HEK293T (cell line): ENCODE measurements around the gene PGAP1.

Experiments
- CTCF ChIA-PET: fragments of 350-600 bp; formaldehyde crosslinking; extraction: SDS; loops from one replicate; lab custom pipeline; 2021; ENCODE audit warnings: antibody characterized with exemption, inconsistent platforms; lab: Yijun Ruan, JAX
- POLR2A ChIA-PET: fragments of 350-600 bp; formaldehyde crosslinking; extraction: SDS; loops from one replicate; lab custom pipeline; 2020; ENCODE audit warnings: antibody characterized with exemption, inconsistent platforms; lab: Yijun Ruan, JAX
- DNase-seq: peaks from one replicate; pipeline ENCODE4 v3.0.0; 2012; ENCODE audit warnings: mixed read lengths; ENCODE audit errors: extremely low spot score
- ARNT ChIP-seq: fragments of 450-650 bp; IDR thresholded peaks from 2 replicates; pipeline ENCODE4 v1.6.1; 2017; ENCODE audit warnings: mild to moderate bottlenecking
- BHLHE40 ChIP-seq: fragments of 450-650 bp; IDR thresholded peaks from 2 replicates; pipeline ENCODE4 v1.6.1; 2016; ENCODE audit warnings: mild to moderate bottlenecking, moderate library complexity, borderline replicate concordance
- CTBP1 ChIP-seq: fragments of 450-650 bp; IDR thresholded peaks from 2 replicates; pipeline ENCODE4 v1.6.1; 2016; ENCODE audit warnings: borderline replicate concordance
- ELF4 ChIP-seq: fragments of 450-650 bp; IDR thresholded peaks from 2 replicates; pipeline ENCODE4 v1.6.1; 2017; ENCODE audit warnings: antibody characterized with exemption
- FOXA1 ChIP-seq: fragments of 450-650 bp; IDR thresholded peaks from 2 replicates; pipeline ENCODE4 v1.6.1; 2016; ENCODE audit warnings: mild to moderate bottlenecking
- FOXK2 ChIP-seq: fragments of 450-650 bp; IDR thresholded peaks from 2 replicates; pipeline ENCODE4 v1.6.1; 2016; ENCODE audit warnings: mild to moderate bottlenecking
- FOXM1 ChIP-seq: fragments of 450-650 bp; IDR thresholded peaks from 2 replicates; pipeline ENCODE4 v1.6.1; 2017; ENCODE audit warnings: mild to moderate bottlenecking, borderline replicate concordance
- HDGF ChIP-seq: fragments of 450-650 bp; IDR thresholded peaks from 2 replicates; pipeline ENCODE4 v1.6.1; 2017; ENCODE audit warnings: antibody characterized with exemption, borderline replicate concordance
- L3MBTL2 ChIP-seq: fragments of 450-650 bp; conservative IDR thresholded peaks from 2 replicates; pipeline ENCODE4 v1.6.1; 2016; ENCODE audit warnings: mild to moderate bottlenecking
- LEF1 ChIP-seq: fragments of 450-650 bp; IDR thresholded peaks from 2 replicates; pipeline ENCODE4 v1.6.1; 2017; ENCODE audit warnings: mild to moderate bottlenecking, borderline replicate concordance
- NFRKB ChIP-seq: fragments of 450-650 bp; IDR thresholded peaks from 2 replicates; pipeline ENCODE4 v1.6.1; 2016; ENCODE audit warnings: mild to moderate bottlenecking, moderate library complexity
- PKNOX1 ChIP-seq: fragments of 450-650 bp; IDR thresholded peaks from 2 replicates; pipeline ENCODE4 v1.6.1; 2016
- SP1 ChIP-seq: fragments of 450-650 bp; IDR thresholded peaks from 2 replicates; pipeline ENCODE4 v1.6.1; 2017
- SUZ12 ChIP-seq: fragments of 450-650 bp; IDR thresholded peaks from 2 replicates; pipeline ENCODE4 v1.6.1; 2016; ENCODE audit warnings: mild to moderate bottlenecking
- TARDBP ChIP-seq: fragments of 450-650 bp; IDR thresholded peaks from 2 replicates; pipeline ENCODE4 v1.6.1; 2016
- ZNF384 ChIP-seq: fragments of 450-650 bp; IDR thresholded peaks from 2 replicates; pipeline ENCODE4 v1.6.1; 2016

PGAP1 gene

GRCh38 chr2:196900843-196901242 lies 25.7 kb downstream of the PGAP1 start:
- DNase-seq: no peak
- ChIA-PET POLR2A (no interaction called here), CTCF (no interaction called here)
- no peak for TF ChIP-seq ZNF384
- no peak for TF ChIP-seq SP1
- no peak for TF ChIP-seq PKNOX1

- TF ChIP-seq L3MBTL2 (no peak), TARDBP (no peak), ARNT (no peak), SUZ12 (no peak), ZNF384 (no peak), FOXA1 (no peak), FOXK2 (no peak), BHLHE40 (no peak), CTBP1 (no peak), FOXM1 (no peak), LEF1 (no peak), PKNOX1 (no peak), NFRKB (no peak), ELF4 (no peak), HDGF (no peak), SP1 (no peak)
- no peak for DNase-seq
- POLR2A ChIA-PET: no interaction called here
- CTCF ChIA-PET: no interaction called here
Observed at GRCh38 chr2:196899976-196900375, 26.5 kb downstream of the PGAP1 start.

- TF ChIP-seq CTBP1 (no peak), ELF4 (no peak), PKNOX1 (no peak), FOXK2 (no peak), SP1 (no peak), TARDBP (no peak), ARNT (no peak), NFRKB (no peak), FOXA1 (no peak), HDGF (no peak), LEF1 (no peak), SUZ12 (no peak), BHLHE40 (no peak), FOXM1 (no peak)
- DNase-seq: no peak
- POLR2A ChIA-PET: no interaction called here
- CTCF ChIA-PET: no interaction called here
Observed at GRCh38 chr2:196891136-196891535, 35.4 kb downstream of the PGAP1 start.

- TF ChIP-seq SUZ12: no peak
- TF ChIP-seq L3MBTL2: no peak
- no peak for TF ChIP-seq NFRKB
- no peak for TF ChIP-seq TARDBP
- TF ChIP-seq ARNT: no peak
- no peak for TF ChIP-seq SP1
- TF ChIP-seq ELF4: no peak
- no peak for TF ChIP-seq HDGF
- TF ChIP-seq LEF1: no peak
- no peak for TF ChIP-seq BHLHE40
- no peak for TF ChIP-seq FOXA1
- TF ChIP-seq ZNF384: no peak
- TF ChIP-seq FOXM1: no peak
- CTCF ChIA-PET: no interaction called here
- no peak for DNase-seq
- POLR2A ChIA-PET: no interaction called here
Observed at GRCh38 chr2:196887431-196887830, 39.1 kb downstream of the PGAP1 start.

- no peak for TF ChIP-seq FOXM1
- no peak for TF ChIP-seq ELF4
- no peak for TF ChIP-seq SUZ12
- TF ChIP-seq FOXK2: no peak
- TF ChIP-seq NFRKB: no peak
- TF ChIP-seq LEF1: no peak
- no peak for TF ChIP-seq HDGF
- no peak for TF ChIP-seq TARDBP
- TF ChIP-seq ARNT: no peak
- TF ChIP-seq L3MBTL2: no peak
- no peak for TF ChIP-seq PKNOX1
- TF ChIP-seq ZNF384: no peak
- no peak for TF ChIP-seq CTBP1
- no peak for TF ChIP-seq FOXA1
- TF ChIP-seq SP1: no peak
- TF ChIP-seq BHLHE40: no peak
- POLR2A ChIA-PET: no interaction called here
- CTCF ChIA-PET: no interaction called here
- DNase-seq: no peak
Observed at GRCh38 chr2:196884368-196884767, 42.1 kb downstream of the PGAP1 start.

GRCh38 chr2:196876364-196876763 lies 50.1 kb downstream of the PGAP1 start:
- DNase-seq: no peak
- POLR2A ChIA-PET: no interaction called here
- TF ChIP-seq PKNOX1: no peak
- no peak for TF ChIP-seq CTBP1
- TF ChIP-seq FOXM1: no peak
- TF ChIP-seq FOXK2: no peak
- no peak for TF ChIP-seq BHLHE40
- TF ChIP-seq HDGF: no peak
- no peak for TF ChIP-seq ARNT
- no peak for TF ChIP-seq LEF1
- TF ChIP-seq ELF4: no peak
- no peak for TF ChIP-seq SUZ12
- TF ChIP-seq SP1: no peak
- TF ChIP-seq FOXA1: no peak
- TF ChIP-seq NFRKB: no peak
- no peak for TF ChIP-seq L3MBTL2
- TF ChIP-seq ZNF384: no peak
- TF ChIP-seq TARDBP: no peak
- CTCF ChIA-PET: no interaction called here
